ENCODE results near the gene ZNF275.

The ZNF275 gene

DNA sequence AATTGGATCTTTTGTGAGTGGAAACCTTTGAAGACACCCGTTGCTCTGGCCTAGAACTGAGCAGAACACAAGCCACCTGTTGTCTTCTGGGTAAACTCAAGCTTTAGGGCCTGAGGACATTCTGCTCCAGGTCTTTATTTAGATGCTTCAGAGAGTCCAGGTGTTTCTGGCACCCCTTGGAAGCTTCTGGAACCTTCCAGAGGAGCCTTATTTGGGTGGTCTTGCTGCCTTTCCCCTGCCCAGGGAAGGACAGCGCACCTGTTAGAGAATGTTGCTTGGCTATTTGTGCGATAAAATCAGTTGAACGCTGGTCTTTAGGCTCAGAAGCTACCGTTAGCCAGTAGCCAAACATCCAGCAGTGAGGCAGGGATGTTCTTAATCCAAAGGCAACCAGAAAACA lies 3.0 kb downstream of the ZNF275 start:
- TF ChIP-seq, protein P1, sequence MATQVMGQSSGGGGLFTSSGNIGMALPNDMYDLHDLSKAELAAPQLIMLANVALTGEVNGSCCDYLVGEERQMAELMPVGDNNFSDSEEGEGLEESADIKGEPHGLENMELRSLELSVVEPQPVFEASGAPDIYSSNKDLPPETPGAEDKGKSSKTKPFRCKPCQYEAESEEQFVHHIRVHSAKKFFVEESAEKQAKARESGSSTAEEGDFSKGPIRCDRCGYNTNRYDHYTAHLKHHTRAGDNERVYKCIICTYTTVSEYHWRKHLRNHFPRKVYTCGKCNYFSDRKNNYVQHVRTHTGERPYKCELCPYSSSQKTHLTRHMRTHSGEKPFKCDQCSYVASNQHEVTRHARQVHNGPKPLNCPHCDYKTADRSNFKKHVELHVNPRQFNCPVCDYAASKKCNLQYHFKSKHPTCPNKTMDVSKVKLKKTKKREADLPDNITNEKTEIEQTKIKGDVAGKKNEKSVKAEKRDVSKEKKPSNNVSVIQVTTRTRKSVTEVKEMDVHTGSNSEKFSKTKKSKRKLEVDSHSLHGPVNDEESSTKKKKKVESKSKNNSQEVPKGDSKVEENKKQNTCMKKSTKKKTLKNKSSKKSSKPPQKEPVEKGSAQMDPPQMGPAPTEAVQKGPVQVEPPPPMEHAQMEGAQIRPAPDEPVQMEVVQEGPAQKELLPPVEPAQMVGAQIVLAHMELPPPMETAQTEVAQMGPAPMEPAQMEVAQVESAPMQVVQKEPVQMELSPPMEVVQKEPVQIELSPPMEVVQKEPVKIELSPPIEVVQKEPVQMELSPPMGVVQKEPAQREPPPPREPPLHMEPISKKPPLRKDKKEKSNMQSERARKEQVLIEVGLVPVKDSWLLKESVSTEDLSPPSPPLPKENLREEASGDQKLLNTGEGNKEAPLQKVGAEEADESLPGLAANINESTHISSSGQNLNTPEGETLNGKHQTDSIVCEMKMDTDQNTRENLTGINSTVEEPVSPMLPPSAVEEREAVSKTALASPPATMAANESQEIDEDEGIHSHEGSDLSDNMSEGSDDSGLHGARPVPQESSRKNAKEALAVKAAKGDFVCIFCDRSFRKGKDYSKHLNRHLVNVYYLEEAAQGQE (IDR thresholded peaks at IDR 0.05; ENCODE audit: insufficient read depth in 1 of 2, low read depth in 2 of 2, low read length in 2 of 2), result no peak
- no peak for TF ChIP-seq TAF1 (IDR thresholded peaks at IDR 0.05; ENCODE audit: borderline replicate concordance, insufficient read depth, low read length)
- TF ChIP-seq POLR2AphosphoS5 (IDR thresholded peaks at IDR 0.05; ENCODE audit: low read depth, low read length), result no peak
- TF ChIP-seq FOXP2 (optimal IDR thresholded peaks at IDR 0.05; ENCODE audit: borderline replicate concordance, extremely low read depth, extremely low read length, insufficient read depth), result no peak
- no peak for TF ChIP-seq SIN3A (IDR thresholded peaks at IDR 0.05; ENCODE audit: borderline replicate concordance, insufficient read depth, low read length)

DNA sequence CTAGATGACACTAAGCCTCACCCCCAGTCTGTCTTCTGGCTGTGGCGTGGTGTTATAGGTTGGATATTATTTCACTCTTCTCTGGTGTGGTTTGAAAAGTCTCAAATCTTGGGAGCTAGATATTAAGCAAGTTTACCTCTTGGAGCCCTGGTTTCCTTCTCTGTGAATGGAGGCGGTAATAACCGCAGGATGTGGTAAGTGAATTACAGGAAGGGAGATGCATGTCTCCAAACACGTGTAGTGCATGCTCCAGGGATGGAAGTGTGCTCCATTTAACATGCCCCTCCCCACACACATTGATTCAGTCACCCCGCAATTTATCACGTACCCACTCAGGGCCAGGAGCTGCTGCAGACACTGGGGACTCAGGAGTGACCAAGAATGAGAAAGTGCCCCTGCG lies 4.9 kb downstream of the ZNF275 start:
- TF ChIP-seq TAF1 (IDR thresholded peaks at IDR 0.05; ENCODE audit: borderline replicate concordance, insufficient read depth, low read length), result no peak
- TF ChIP-seq POLR2AphosphoS5 (IDR thresholded peaks at IDR 0.05; ENCODE audit: low read depth, low read length), result no peak
- TF ChIP-seq FOXP2 (optimal IDR thresholded peaks at IDR 0.05; ENCODE audit: borderline replicate concordance, extremely low read depth, extremely low read length, insufficient read depth), result no peak

DNA sequence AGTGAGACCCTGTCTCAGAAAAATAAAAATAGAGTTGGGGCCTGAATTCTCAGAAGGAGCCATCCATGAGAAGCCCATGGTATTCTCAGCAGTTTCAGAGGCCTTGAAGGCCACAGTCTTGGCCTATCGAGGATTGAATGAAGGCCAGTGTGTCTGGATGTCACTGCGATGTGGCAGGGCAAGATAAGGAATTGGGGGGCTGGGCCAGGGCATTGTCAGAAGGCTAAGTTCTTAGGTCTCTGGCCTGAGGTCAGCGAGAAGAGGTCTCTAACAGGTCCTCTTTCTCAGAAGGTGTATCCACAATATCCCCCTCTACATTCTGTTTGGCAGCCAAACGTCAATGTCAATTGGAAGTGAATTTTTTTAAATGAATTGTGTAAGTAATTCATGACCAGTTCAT lies 5.7 kb downstream of the ZNF275 start:
- no peak for TF ChIP-seq SIN3A (IDR thresholded peaks at IDR 0.05; ENCODE audit: borderline replicate concordance, insufficient read depth, low read length)
- no peak for TF ChIP-seq FOXP2 (optimal IDR thresholded peaks at IDR 0.05; ENCODE audit: borderline replicate concordance, extremely low read depth, extremely low read length, insufficient read depth)

DNA sequence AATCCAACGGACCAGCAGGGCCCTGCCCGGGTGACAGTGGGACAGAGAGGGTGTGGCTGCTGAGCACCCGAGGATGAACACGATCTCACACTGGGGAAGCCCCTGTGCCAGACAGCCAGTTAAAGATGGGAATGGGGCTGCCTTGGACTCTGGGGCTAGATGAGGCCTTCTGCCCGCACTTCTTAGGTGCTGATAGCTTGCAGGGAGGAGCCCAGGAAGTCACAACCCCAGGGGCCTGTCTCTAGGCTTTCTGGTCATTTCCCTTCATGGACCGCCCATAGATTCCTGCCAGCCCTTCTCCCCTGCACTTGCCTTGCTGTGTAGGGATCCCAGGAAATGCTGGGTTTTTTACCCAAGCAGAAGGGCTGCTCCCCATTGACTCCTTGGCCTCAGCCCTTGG lies 6.2 kb downstream of the ZNF275 start:
- TF ChIP-seq, protein P1 (IDR thresholded peaks at IDR 0.05; ENCODE audit: insufficient read depth in 1 of 2, low read depth in 2 of 2, low read length in 2 of 2), result no peak
- TF ChIP-seq POLR2AphosphoS5 (IDR thresholded peaks at IDR 0.05; ENCODE audit: low read depth, low read length) (no peak), TAF1 (IDR thresholded peaks at IDR 0.05; ENCODE audit: borderline replicate concordance, insufficient read depth, low read length) (no peak), SIN3A (IDR thresholded peaks at IDR 0.05; ENCODE audit: borderline replicate concordance, insufficient read depth, low read length) (no peak), FOXP2 (optimal IDR thresholded peaks at IDR 0.05; ENCODE audit: borderline replicate concordance, extremely low read depth, extremely low read length, insufficient read depth) (no peak)

DNA sequence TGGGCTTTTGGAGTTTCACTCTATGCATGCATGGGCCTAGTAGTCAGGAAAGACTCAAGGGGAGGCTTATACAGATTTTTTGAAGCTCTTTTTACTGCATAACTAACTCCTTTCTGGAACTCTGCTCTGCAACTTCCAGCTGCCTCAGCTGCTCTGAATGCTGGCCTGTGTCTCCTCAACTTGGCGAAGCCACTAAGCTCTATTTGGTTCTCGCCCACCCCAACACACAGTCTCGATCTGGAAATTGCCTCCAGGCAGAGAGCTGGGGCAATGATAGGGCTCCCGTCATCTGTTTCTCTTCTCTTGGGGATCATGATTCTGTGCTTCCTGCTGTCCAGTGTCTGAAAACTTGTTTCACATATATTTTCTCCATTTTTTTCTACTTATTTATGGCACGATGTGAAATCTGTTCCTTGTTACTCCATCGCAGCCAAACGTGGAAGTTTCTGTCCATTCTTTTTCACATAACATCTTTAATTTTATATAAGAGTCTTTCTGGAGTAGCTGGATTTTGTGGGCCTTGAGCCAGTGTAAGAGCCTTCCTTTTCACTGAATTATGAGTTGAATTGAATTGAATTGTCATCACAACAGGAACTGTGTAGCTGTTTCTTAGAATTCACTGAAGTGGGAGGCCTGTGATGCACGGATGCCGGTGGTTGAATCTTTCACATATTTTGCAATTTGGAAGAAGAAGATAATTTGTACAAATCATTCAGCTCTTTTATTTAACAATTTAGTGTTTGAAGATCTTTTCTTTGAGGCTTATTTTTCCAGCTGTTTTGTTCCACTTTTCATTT lies 9.0 kb downstream of the ZNF275 start:
- TF ChIP-seq SIN3A (IDR thresholded peaks at IDR 0.05; ENCODE audit: borderline replicate concordance, insufficient read depth, low read length) (no peak), POLR2AphosphoS5 (IDR thresholded peaks at IDR 0.05; ENCODE audit: low read depth, low read length) (no peak), FOXP2 (optimal IDR thresholded peaks at IDR 0.05; ENCODE audit: borderline replicate concordance, extremely low read depth, extremely low read length, insufficient read depth) (no peak), TAF1 (IDR thresholded peaks at IDR 0.05; ENCODE audit: borderline replicate concordance, insufficient read depth, low read length) (no peak)
- TF ChIP-seq, protein P1 (IDR thresholded peaks at IDR 0.05; ENCODE audit: insufficient read depth in 1 of 2, low read depth in 2 of 2, low read length in 2 of 2), result no peak

DNA sequence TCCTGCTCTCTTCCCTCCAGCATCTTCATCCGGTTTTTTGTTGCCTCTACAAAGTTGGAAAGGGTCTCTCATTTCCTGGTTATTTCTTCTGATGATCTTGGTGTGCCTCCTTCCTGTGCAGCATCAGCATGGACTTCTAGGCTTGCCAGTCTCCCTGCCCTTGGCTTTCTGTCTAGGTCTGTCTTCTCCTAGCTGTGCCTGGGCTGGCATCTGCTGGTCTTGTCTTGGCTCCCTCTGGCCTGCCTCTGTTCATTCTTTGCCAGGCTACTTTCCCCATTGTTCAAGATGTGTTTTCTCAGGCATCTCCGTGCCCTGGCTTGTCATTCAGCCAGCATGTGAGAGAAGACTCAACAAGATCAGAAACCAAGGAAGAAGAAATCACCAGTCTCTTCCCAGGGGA lies 9.7 kb downstream of the ZNF275 start:
- TF ChIP-seq, protein P1 (IDR thresholded peaks at IDR 0.05; ENCODE audit: insufficient read depth in 1 of 2, low read depth in 2 of 2, low read length in 2 of 2), result no peak
- TF ChIP-seq POLR2AphosphoS5 (IDR thresholded peaks at IDR 0.05; ENCODE audit: low read depth, low read length) (no peak), FOXP2 (optimal IDR thresholded peaks at IDR 0.05; ENCODE audit: borderline replicate concordance, extremely low read depth, extremely low read length, insufficient read depth) (no peak), TAF1 (IDR thresholded peaks at IDR 0.05; ENCODE audit: borderline replicate concordance, insufficient read depth, low read length) (no peak), SIN3A (IDR thresholded peaks at IDR 0.05; ENCODE audit: borderline replicate concordance, insufficient read depth, low read length) (no peak)

All from PFSK-1 (cell line).